Loucy (cell line): ENCODE data around the gene NCOA7.

Experiments used
- H2AFZ ChIP-seq: fragments of 200-600 bp; sonication (generic); 2 replicates; pipeline ENCODE4 v1.6.0; 2016; ENCODE audit warnings: antibody characterized with exemption, mild to moderate bottlenecking, low read length, moderate library complexity
- H3F3A ChIP-seq: fragments of 200-600 bp; 2 replicates; pipeline ENCODE4 v1.6.0; 2016; ENCODE audit warnings: antibody characterized with exemption, low read depth, mild to moderate bottlenecking
- H3K27me3 ChIP-seq: fragments of 200-600 bp; sonication (generic); 2 replicates; pipeline ENCODE4 v1.6.1; 2014; ENCODE audit warnings: low read length, mild to moderate bottlenecking; ENCODE audit not compliant: insufficient read depth, poor library complexity, severe bottlenecking
- H3K36me3 ChIP-seq: fragments of 200-600 bp; sonication (generic); 2 replicates; pipeline ENCODE4 v1.6.1; 2016; ENCODE audit warnings: low read length; ENCODE audit not compliant: insufficient read depth
- H3K4me1 ChIP-seq: fragments of 200-600 bp; sonication (generic); 2 replicates; pipeline ENCODE4 v1.5.1; 2014; ENCODE audit warnings: low read length, mild to moderate bottlenecking; ENCODE audit not compliant: insufficient read depth, poor library complexity, severe bottlenecking
- H3K4me2 ChIP-seq: fragments of 200-600 bp; sonication (generic); 2 replicates; pipeline ENCODE4 v1.6.0; 2014; ENCODE audit warnings: antibody characterized with exemption, low read length, low read depth, mild to moderate bottlenecking; ENCODE audit not compliant: poor library complexity, severe bottlenecking
- H3K4me3 ChIP-seq: fragments of 200-600 bp; sonication (generic); 2 replicates; pipeline ENCODE4 v1.5.1; 2014; ENCODE audit warnings: low read length, mild to moderate bottlenecking, mixed read lengths; ENCODE audit not compliant: poor library complexity, severe bottlenecking
- H3K79me2 ChIP-seq: fragments of 200-600 bp; sonication (generic); 2 replicates; pipeline ENCODE4 v1.6.1; 2014; ENCODE audit warnings: low read length; ENCODE audit not compliant: insufficient read depth
- H3K9ac ChIP-seq: fragments of 200-600 bp; sonication (generic); 2 replicates; pipeline ENCODE4 v1.6.0; 2014; ENCODE audit warnings: mild to moderate bottlenecking, low read depth, low read length, moderate library complexity; ENCODE audit not compliant: poor library complexity, severe bottlenecking
- H3K9me2 ChIP-seq: fragments of 200-600 bp; sonication (generic); replicated peaks from 2 replicates; pipeline ENCODE4 v1.6.1; 2016; ENCODE audit warnings: low read depth, low read length, mixed read lengths
- H3K9me3 ChIP-seq: fragments of 200-600 bp; sonication (generic); 2 replicates; pipeline ENCODE4 v1.6.1; 2014; ENCODE audit warnings: mild to moderate bottlenecking, antibody characterized with exemption, low read length, low read depth; ENCODE audit not compliant: insufficient read depth
- H4K20me1 ChIP-seq: fragments of 200-600 bp; sonication (generic); 2 replicates; pipeline ENCODE4 v1.6.0; 2014; ENCODE audit warnings: antibody characterized with exemption, low read length, mild to moderate bottlenecking; ENCODE audit not compliant: insufficient read depth, poor library complexity, severe bottlenecking
- EZH2phosphoT487 ChIP-seq: fragments of 200-600 bp; IDR thresholded peaks from 2 replicates; pipeline ENCODE4 v1.6.1; 2018; ENCODE audit warnings: antibody characterized with exemption, mild to moderate bottlenecking, moderate library complexity, borderline replicate concordance
- TF ChIP-seq, protein P1 (sequence below): fragments of 200-600 bp; sonication (generic); conservative IDR thresholded peaks from 2 replicates; pipeline ENCODE4 v1.5.1; 2014; ENCODE audit warnings: mild to moderate bottlenecking, antibody characterized with exemption, low read length

NCOA7 gene

DNA sequence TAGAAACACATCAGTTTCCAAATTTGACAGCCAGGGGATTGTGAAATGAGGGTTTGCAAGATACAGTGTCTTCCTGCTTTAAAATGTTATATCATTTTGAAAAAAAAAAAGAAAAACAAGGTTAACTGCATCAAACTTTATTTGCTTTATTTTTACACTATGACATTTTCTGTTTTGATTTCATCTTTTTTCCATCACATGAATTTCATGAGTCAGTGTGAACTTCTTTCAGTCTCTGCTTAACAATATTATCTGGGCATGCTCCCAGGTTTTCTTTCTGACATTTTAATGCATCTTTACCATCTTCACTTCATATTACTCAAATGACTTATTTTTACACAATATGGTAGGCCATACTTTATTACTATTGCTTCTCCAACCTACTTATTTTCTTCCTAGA lies 1.9 kb downstream of the NCOA7 start:
- TF ChIP-seq, protein P1, sequence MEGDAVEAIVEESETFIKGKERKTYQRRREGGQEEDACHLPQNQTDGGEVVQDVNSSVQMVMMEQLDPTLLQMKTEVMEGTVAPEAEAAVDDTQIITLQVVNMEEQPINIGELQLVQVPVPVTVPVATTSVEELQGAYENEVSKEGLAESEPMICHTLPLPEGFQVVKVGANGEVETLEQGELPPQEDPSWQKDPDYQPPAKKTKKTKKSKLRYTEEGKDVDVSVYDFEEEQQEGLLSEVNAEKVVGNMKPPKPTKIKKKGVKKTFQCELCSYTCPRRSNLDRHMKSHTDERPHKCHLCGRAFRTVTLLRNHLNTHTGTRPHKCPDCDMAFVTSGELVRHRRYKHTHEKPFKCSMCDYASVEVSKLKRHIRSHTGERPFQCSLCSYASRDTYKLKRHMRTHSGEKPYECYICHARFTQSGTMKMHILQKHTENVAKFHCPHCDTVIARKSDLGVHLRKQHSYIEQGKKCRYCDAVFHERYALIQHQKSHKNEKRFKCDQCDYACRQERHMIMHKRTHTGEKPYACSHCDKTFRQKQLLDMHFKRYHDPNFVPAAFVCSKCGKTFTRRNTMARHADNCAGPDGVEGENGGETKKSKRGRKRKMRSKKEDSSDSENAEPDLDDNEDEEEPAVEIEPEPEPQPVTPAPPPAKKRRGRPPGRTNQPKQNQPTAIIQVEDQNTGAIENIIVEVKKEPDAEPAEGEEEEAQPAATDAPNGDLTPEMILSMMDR, result no peak
- no peak for TF ChIP-seq EZH2phosphoT487
- H3K79me2 ChIP-seq, result peaks cover 68% of the 10 kb centered on the region
- H3F3A ChIP-seq, result no peaks in the 10 kb centered on the region
- H3K9ac ChIP-seq, result peak overlapping the region; percentile 90
- H3K9me3 ChIP-seq, result no peaks in the 10 kb centered on the region
- H3K36me3 ChIP-seq, result no peaks in the 10 kb centered on the region
- peak overlapping the region; percentile 82 for H3K4me3 ChIP-seq
- H4K20me1 ChIP-seq, result peaks cover 14% of the 10 kb centered on the region
- no peaks in the 10 kb centered on the region for H3K9me2 ChIP-seq
- no peaks in the 10 kb centered on the region for H3K27me3 ChIP-seq
- peaks cover 47% of the 10 kb centered on the region for H3K4me1 ChIP-seq
- no peak overlapping the region for H2AFZ ChIP-seq
- peak overlapping the region; percentile 74 for H3K4me2 ChIP-seq

DNA sequence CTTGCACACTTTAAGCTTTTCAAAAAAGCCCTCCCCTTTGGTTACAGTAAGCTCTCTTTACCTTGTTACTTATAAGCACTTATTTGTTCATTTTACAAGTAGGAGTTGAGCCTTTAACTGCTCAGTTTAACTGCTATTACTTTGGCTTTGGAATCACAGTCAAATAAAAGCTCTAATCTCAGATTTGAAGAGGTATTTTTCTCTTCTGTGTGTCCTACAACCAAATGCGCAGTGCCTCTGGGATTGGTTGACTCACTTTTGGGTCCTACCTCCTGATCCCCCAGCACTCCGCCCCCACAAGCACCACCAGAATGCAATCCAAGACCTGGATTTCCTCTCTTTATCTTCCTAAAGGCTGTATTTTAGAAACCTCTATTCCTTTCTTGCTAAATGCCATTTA lies 2.5 kb downstream of the NCOA7 start:
- H3F3A ChIP-seq, result no peaks in the 10 kb centered on the region
- peaks cover 73% of the 10 kb centered on the region for H3K79me2 ChIP-seq
- peak overlapping the region; percentile 90 for H3K9ac ChIP-seq
- H3K4me1 ChIP-seq, result peaks cover 53% of the 10 kb centered on the region
- TF ChIP-seq EZH2phosphoT487, result no peak
- TF ChIP-seq, protein P1, result no peak
- no peaks in the 10 kb centered on the region for H3K36me3 ChIP-seq
- H3K27me3 ChIP-seq, result no peaks in the 10 kb centered on the region
- H3K9me2 ChIP-seq, result no peaks in the 10 kb centered on the region
- H3K4me2 ChIP-seq, result peak overlapping the region; percentile 74
- peak overlapping the region; percentile 82 for H3K4me3 ChIP-seq
- H2AFZ ChIP-seq, result no peak overlapping the region
- H4K20me1 ChIP-seq, result peaks cover 14% of the 10 kb centered on the region
- no peaks in the 10 kb centered on the region for H3K9me3 ChIP-seq

DNA sequence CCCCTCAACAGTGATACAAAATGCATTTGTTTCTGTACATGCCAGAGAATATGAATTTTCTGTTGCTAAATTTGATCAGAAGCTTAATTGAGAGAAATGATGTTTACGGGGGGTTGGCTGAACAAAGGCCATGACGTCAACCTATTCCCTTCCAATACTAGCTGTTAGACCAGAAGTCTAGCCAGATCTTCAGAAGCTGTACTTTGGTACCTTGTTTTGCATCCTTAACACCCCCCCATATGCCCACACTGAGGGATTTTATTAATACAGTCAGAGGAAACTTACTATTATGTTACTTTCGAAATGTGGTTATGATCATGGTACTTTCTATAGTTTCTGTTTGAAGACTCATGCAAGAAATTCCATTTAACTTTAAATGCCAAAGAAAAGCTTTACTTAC lies 3.1 kb downstream of the NCOA7 start:
- H3K9ac ChIP-seq, result peak overlapping the region; percentile 90
- H2AFZ ChIP-seq, result no peak overlapping the region
- H3K4me3 ChIP-seq, result peak overlapping the region; percentile 82
- no peaks in the 10 kb centered on the region for H3K9me3 ChIP-seq
- no peaks in the 10 kb centered on the region for H3K36me3 ChIP-seq
- H3K4me1 ChIP-seq, result peaks cover 51% of the 10 kb centered on the region
- no peaks in the 10 kb centered on the region for H3K9me2 ChIP-seq
- peak overlapping the region; percentile 74 for H3K4me2 ChIP-seq
- peaks cover 14% of the 10 kb centered on the region for H4K20me1 ChIP-seq
- TF ChIP-seq EZH2phosphoT487, result no peak
- TF ChIP-seq, protein P1, result no peak
- H3K79me2 ChIP-seq, result peaks cover 74% of the 10 kb centered on the region
- H3K27me3 ChIP-seq, result no peaks in the 10 kb centered on the region
- H3F3A ChIP-seq, result no peaks in the 10 kb centered on the region
